Parathyroid adenoma (tissue), 2 donors: ENCODE results near the gene STRIP2.

ENCODE experiments used
- H2AFZ ChIP-seq: fragments of 300-600 bp; sonication (generic); one replicate; pipeline ENCODE4 v1.7.0; 2017; ENCODE audit warnings: antibody characterized with exemption, mild to moderate bottlenecking
- H3K27ac ChIP-seq: fragments of 300-600 bp; sonication (generic); one replicate; pipeline ENCODE4 v1.7.0; 2017
- H3K27me3 ChIP-seq: fragments of 300-600 bp; sonication (generic); one replicate; pipeline ENCODE4 v1.7.0; 2017; ENCODE audit warnings: low read length; ENCODE audit not compliant: control insufficient read depth, insufficient read depth
- H3K36me3 ChIP-seq: fragments of 300-600 bp; sonication (generic); one replicate; pipeline ENCODE4 v1.7.0; 2017; ENCODE audit warnings: low read length; ENCODE audit not compliant: control insufficient read depth, insufficient read depth
- H3K4me1 ChIP-seq: fragments of 300-600 bp; sonication (generic); one replicate; pipeline ENCODE4 v1.7.0; 2017; ENCODE audit warnings: control low read depth
- H3K4me2 ChIP-seq: fragments of 300-600 bp; sonication (generic); one replicate; pipeline ENCODE4 v1.7.0; 2017; ENCODE audit warnings: low read length
- H3K4me3 ChIP-seq: fragments of 300-600 bp; sonication (generic); one replicate; pipeline ENCODE4 v1.7.0; 2017; ENCODE audit warnings: low read depth, low read length
- H3K79me2 ChIP-seq: fragments of 300-600 bp; sonication (generic); one replicate; pipeline ENCODE4 v1.7.0; 2017; ENCODE audit warnings: control low read depth
- H3K9ac ChIP-seq: fragments of 300-600 bp; sonication (generic); one replicate; pipeline ENCODE4 v1.7.0; 2017; ENCODE audit warnings: mild to moderate bottlenecking
- H3K9me3 ChIP-seq: fragments of 300-600 bp; sonication (generic); one replicate; pipeline ENCODE4 v1.7.0; 2017; ENCODE audit warnings: low read length; ENCODE audit not compliant: control insufficient read depth
- CTCF ChIP-seq: fragments of 300-600 bp; sonication (generic); IDR thresholded peaks from one replicate; pipeline ENCODE4 v1.7.0; 2017; ENCODE audit warnings: antibody characterized with exemption, mild to moderate bottlenecking
- donor health status: primary hyperparathyroidism.

The STRIP2 gene

GRCh38 chr7:129501760-129502707, 67.8 kb downstream of the STRIP2 start, which contains the start of gene SMKR1:
SMKR1 (plus strand) TSS chr7:129502531; CDS start chr7:129502825, 294 bp downstream.
- peak within 1 kb of the TSS; percentile 37 for H3K27ac ChIP-seq

DNA sequence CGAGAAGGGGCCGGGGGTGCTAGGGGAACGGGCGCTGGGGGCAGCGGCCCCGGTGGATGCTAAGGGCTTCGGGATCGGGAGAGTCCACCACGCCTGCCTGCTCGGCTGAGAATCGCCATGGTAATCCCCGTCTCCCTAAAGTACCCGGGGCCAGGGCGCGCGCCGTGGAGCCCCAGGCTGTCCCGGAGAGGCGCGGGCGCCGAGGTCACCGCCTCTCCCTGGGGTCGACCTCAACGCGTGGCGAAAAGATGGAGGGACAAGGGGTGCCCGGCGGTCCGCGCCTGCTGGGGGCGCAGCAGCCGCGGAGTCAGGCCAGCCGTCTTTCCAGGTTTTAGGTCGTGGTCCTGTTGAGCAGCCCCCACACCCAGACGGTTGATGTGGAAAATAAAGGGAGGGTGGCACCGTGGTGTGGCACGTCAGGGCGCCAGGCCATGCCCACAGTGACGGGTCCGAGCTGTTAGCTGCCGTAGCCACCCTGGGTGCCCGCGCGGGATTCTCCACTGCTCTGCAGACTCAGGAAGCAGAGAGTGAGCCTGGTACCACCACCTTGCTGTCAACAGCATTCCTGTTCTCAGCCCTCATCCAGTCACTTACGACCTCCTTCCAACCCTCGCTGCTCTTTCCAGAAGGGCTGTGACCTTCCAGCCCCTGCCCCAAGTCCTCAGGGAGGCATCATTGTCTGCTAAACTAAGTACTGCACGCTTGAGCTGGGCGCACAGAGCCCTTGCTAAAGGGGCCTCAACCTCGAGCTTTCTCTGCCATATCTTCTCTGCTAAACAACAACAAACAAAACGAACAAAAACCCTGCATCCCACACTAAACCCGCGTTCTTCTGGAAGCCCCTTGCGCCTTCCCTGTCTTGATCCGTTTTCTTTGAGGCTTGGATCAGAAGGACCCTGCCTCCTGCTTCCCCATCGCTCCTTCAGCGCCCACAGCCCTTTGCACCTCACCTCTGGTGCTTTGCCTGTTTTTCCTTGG, 68.8 kb downstream of the STRIP2 start:
- peak overlapping the region; percentile 61 for H2AFZ ChIP-seq
- H3K79me2 ChIP-seq = no peaks in the 10 kb centered on the region
- peaks cover 4% of the 10 kb centered on the region for H3K4me1 ChIP-seq
- TF ChIP-seq CTCF = peak; percentile 4
- peak overlapping the region; percentile 33 for H3K9ac ChIP-seq
- H3K9me3 ChIP-seq = no peaks in the 10 kb centered on the region
- H3K27me3 ChIP-seq = no peaks in the 10 kb centered on the region
- no peaks in the 10 kb centered on the region for H3K36me3 ChIP-seq
- H3K4me3 ChIP-seq = peak overlapping the region; percentile 71
- H3K27ac ChIP-seq = peak overlapping the region; percentile 2
- peak overlapping the region; percentile 94 for H3K4me2 ChIP-seq

More at GRCh38 chr7:129501760-129502707, 67.8 kb downstream of the STRIP2 start, which contains the start of gene SMKR1:
- Histone ChIP-seq H3K4me3 (peak within 1 kb of the TSS; percentile 71), H3K36me3 (no peaks in the 10 kb centered on the region), H3K4me2 (peak within 1 kb of the TSS; percentile 94), H3K9me3 (no peaks in the 10 kb centered on the region), H3K79me2 (no peaks in the 10 kb centered on the region), H3K4me1 (peaks cover 14% of the 10 kb centered on the region), H3K9ac (peak within 1 kb of the TSS; percentile 33), H3K27me3 (no peaks in the 10 kb centered on the region), H2AFZ (peak within 1 kb of the TSS; percentile 91)
- TF ChIP-seq CTCF = no peak

DNA sequence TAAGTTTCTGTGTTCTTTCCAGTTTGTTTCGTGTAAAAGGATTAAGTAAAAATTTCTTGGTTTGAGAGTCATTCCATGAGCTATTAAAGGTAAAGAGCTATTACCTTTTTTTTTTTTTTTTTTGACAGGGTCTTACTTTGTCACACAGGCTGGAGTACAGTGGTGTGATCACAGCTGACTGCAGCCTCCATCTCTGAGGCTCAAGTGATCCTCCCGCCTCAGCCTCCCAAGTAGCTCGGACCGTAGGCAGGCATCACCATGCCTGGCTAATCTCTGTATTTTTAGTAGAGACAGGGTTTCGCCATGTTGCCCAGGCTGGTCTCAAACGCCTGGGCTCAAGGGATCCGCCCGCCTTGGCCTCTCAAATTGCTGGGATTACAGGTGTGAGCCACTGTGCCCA, 69.5 kb downstream of the STRIP2 start:
- H3K79me2 ChIP-seq = no peaks in the 10 kb centered on the region
- H3K27me3 ChIP-seq = no peaks in the 10 kb centered on the region
- H3K27ac ChIP-seq = no peak overlapping the region
- H3K9ac ChIP-seq = no peak overlapping the region
- H3K4me1 ChIP-seq = peaks cover 3% of the 10 kb centered on the region
- H3K36me3 ChIP-seq = no peaks in the 10 kb centered on the region
- no peak overlapping the region for H2AFZ ChIP-seq
- H3K9me3 ChIP-seq = no peaks in the 10 kb centered on the region
- no peak overlapping the region for H3K4me2 ChIP-seq
- no peak for TF ChIP-seq CTCF
- no peak overlapping the region for H3K4me3 ChIP-seq

- no peaks in the 10 kb centered on the region for H3K27me3 ChIP-seq
- H2AFZ ChIP-seq = no peak overlapping the region
- no peak overlapping the region for H3K27ac ChIP-seq
- no peaks in the 10 kb centered on the region for H3K9me3 ChIP-seq
- H3K4me3 ChIP-seq = no peak overlapping the region
- no peak overlapping the region for H3K9ac ChIP-seq
- no peak for TF ChIP-seq CTCF
- no peaks in the 10 kb centered on the region for H3K4me1 ChIP-seq
- H3K4me2 ChIP-seq = no peak overlapping the region
- no peaks in the 10 kb centered on the region for H3K79me2 ChIP-seq
- H3K36me3 ChIP-seq = no peaks in the 10 kb centered on the region
Observed at GRCh38 chr7:129512192-129512591, 78.0 kb downstream of the STRIP2 start.
